Smooth muscle cell (in vitro differentiated cells): ENCODE results near the gene NDUFAF8. TPM values are rescaled to one million over a fixed set of nuclear protein-coding genes. Genes with fewer than 3 reads are reported as not detected.

Experiments
- DNase-seq: peaks from one replicate; lab custom pipeline; 2025; ENCODE audit not compliant: unreplicated experiment; lab: John Stamatoyannopoulos, UW
- H2AFZ ChIP-seq: fragments of 200-600 bp; sonication (generic); 2 replicates; pipeline ENCODE4 v1.6.0; 2016; ENCODE audit warnings: antibody characterized with exemption, low read depth, mild to moderate bottlenecking
- H3F3A ChIP-seq: fragments of 200-600 bp; sonication (generic); 2 replicates; pipeline ENCODE4 v1.6.0; 2017; ENCODE audit warnings: antibody characterized with exemption, low read depth
- H3K27ac ChIP-seq: fragments of 200-600 bp; sonication (generic); 2 replicates; pipeline ENCODE4 v1.5.1; 2016; ENCODE audit warnings: low read depth, mild to moderate bottlenecking
- H3K27me3 ChIP-seq: fragments of 200-600 bp; sonication (generic); 2 replicates; pipeline ENCODE4 v1.6.1; 2016; ENCODE audit warnings: low read depth, mild to moderate bottlenecking
- H3K36me3 ChIP-seq: fragments of 200-600 bp; sonication (generic); 2 replicates; pipeline ENCODE4 v1.5.1; 2016; ENCODE audit warnings: low read depth
- H3K4me1 ChIP-seq: fragments of 200-600 bp; sonication (generic); 2 replicates; pipeline ENCODE4 v1.5.1; 2016; ENCODE audit warnings: low read depth
- H3K4me2 ChIP-seq: fragments of 200-600 bp; sonication (generic); 2 replicates; pipeline ENCODE4 v1.6.0; 2016; ENCODE audit warnings: mild to moderate bottlenecking
- H3K4me3 ChIP-seq: fragments of 200-600 bp; sonication (generic); 2 replicates; pipeline ENCODE4 v1.5.1; 2016; ENCODE audit warnings: mild to moderate bottlenecking
- H3K79me2 ChIP-seq: fragments of 200-600 bp; sonication (generic); 2 replicates; pipeline ENCODE4 v1.6.0; 2016; ENCODE audit warnings: low read depth, mild to moderate bottlenecking
- H3K9ac ChIP-seq: fragments of 200-600 bp; sonication (generic); 2 replicates; pipeline ENCODE4 v1.6.0; 2016; ENCODE audit warnings: low read depth
- H3K9me3 ChIP-seq: fragments of 200-600 bp; sonication (generic); replicated peaks from 2 replicates; pipeline ENCODE4 v1.5.1; 2016; ENCODE audit warnings: low read depth
- H4K20me1 ChIP-seq: fragments of 200-600 bp; sonication (generic); 2 replicates; pipeline ENCODE4 v1.6.0; 2016; ENCODE audit warnings: low read depth
- WGBS: methylation state at CpG from one replicate; pipeline ENCODE4 v1.1.7; 2016; ENCODE audit warnings: low lambda C conversion rate; 5-methylcytosine and 5-hydroxymethylcytosine counted together
- polyA plus RNA-seq: library from polyadenylated mRNA; unstranded; fragments of >200 nt; fragmentation: Nextera tagmentation; extraction: Ambion mirVana; gene quantifications from 2 replicates; pipeline ENCODE4 v1.2.1, GENCODE V29; 2016
- total RNA-seq: library from RNA; depleted of rRNA; stranded (reverse); fragments of >200 nt; gene quantifications from 2 replicates; pipeline ENCODE4 v1.2.3, GENCODE V29; 2014
- TF ChIP-seq, protein P1 (sequence below): fragments of 200-600 bp; sonication (generic); IDR thresholded peaks from 2 replicates; pipeline ENCODE4 v1.5.1; 2017; ENCODE audit warnings: borderline replicate concordance, mild to moderate bottlenecking, antibody characterized with exemption; ENCODE audit not compliant: insufficient read depth, poor library complexity, severe bottlenecking

Gene NDUFAF8
- total and polyA plus RNA-seq, 2 experiments from 2014 or later = 60.6 to 111 TPM

DNA sequence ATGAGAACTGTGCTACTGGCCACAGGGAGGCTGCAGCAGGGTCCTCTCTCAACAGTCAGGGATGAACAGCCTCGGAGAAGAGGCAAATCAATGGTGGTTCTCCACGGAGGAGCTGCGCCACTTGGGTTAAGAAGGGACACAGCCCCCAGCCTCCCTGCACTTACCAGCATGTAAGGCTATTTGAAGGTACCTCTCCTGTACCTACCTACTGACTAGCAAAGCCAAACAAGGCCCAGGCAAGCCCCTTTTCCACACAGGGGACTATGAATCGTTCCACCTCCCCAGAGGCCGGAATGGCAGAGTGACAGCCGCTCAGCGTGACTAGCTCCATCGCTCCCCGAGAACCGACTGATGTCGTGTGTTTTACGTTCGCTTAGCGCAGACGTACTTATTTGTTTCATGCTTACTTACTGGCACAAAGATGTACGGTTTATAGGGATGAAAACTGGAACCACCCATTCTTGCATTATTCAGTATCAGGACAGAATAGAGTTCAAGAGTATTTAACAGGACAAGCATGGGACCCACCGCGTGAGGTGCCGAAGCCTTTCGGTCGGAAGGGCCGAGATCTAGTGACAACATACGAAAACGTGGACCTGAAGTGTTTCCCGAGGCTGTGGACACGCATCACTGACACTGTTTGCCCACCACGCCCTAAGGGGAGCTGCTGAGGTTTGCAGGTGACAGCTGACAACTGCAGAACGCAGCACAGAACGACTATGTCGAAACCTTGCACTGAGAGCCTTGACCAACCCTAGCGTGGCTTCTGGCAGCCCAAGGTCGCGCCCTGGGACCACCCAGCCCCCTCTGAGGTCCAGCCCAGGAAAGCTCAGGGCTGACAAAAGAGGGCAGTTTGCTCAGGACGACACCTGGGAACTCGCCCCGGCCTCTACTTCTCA lies 1.3 kb upstream of the NDUFAF8 start:
- WGBS = 68% methylated on average over 36 of the region's 36 CpGs
- H3K4me3 ChIP-seq = peak overlapping the region; percentile 83
- DNase-seq = no peak
- H3K4me2 ChIP-seq = peak overlapping the region; percentile 99
- no peak overlapping the region for H3K27ac ChIP-seq
- no peaks in the 10 kb centered on the region for H3K9me3 ChIP-seq
- peaks cover 7% of the 10 kb centered on the region for H3K4me1 ChIP-seq
- TF ChIP-seq, protein P1, sequence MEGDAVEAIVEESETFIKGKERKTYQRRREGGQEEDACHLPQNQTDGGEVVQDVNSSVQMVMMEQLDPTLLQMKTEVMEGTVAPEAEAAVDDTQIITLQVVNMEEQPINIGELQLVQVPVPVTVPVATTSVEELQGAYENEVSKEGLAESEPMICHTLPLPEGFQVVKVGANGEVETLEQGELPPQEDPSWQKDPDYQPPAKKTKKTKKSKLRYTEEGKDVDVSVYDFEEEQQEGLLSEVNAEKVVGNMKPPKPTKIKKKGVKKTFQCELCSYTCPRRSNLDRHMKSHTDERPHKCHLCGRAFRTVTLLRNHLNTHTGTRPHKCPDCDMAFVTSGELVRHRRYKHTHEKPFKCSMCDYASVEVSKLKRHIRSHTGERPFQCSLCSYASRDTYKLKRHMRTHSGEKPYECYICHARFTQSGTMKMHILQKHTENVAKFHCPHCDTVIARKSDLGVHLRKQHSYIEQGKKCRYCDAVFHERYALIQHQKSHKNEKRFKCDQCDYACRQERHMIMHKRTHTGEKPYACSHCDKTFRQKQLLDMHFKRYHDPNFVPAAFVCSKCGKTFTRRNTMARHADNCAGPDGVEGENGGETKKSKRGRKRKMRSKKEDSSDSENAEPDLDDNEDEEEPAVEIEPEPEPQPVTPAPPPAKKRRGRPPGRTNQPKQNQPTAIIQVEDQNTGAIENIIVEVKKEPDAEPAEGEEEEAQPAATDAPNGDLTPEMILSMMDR = no peak
- no peaks in the 10 kb centered on the region for H3K36me3 ChIP-seq
- H4K20me1 ChIP-seq = peaks cover 55% of the 10 kb centered on the region
- peaks cover 36% of the 10 kb centered on the region for H3K79me2 ChIP-seq
- H2AFZ ChIP-seq = no peak overlapping the region
- peak overlapping the region; percentile 90 for H3K9ac ChIP-seq
- H3K27me3 ChIP-seq = no peaks in the 10 kb centered on the region
- peaks cover 2% of the 10 kb centered on the region for H3F3A ChIP-seq

DNA sequence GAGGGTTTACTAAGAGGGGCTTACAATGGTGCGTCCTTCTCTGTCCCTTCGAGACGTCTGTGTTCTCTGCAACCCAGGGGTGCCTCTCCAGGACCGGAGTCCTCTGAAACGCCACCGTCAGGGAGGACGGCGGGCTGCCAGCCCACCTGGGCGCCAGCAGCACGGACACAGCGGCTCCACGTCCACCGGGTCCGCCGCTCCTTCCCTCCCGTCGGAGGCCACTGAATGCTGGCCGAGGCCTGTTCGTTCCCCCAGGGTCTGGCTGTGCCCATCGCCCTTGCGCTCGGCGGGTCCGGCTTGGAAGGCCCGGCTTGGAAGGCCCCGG lies 666 bp upstream of the NDUFAF8 start:
- Histone ChIP-seq H3K27me3 (no peaks in the 10 kb centered on the region), H3F3A (peaks cover 6% of the 10 kb centered on the region), H3K27ac (no peak overlapping the region), H3K79me2 (peaks cover 36% of the 10 kb centered on the region), H3K4me1 (peaks cover 7% of the 10 kb centered on the region), H3K9me3 (no peaks in the 10 kb centered on the region), H2AFZ (peak overlapping the region; percentile 53), H3K4me3 (peak overlapping the region; percentile 83), H3K36me3 (no peaks in the 10 kb centered on the region), H3K4me2 (peak overlapping the region; percentile 99), H3K9ac (peak overlapping the region; percentile 90), H4K20me1 (peaks cover 50% of the 10 kb centered on the region)
- 1% methylated on average over 25 of the region's 26 CpGs for WGBS
- TF ChIP-seq, protein P1 = no peak
- DNase-seq = no peak

DNA sequence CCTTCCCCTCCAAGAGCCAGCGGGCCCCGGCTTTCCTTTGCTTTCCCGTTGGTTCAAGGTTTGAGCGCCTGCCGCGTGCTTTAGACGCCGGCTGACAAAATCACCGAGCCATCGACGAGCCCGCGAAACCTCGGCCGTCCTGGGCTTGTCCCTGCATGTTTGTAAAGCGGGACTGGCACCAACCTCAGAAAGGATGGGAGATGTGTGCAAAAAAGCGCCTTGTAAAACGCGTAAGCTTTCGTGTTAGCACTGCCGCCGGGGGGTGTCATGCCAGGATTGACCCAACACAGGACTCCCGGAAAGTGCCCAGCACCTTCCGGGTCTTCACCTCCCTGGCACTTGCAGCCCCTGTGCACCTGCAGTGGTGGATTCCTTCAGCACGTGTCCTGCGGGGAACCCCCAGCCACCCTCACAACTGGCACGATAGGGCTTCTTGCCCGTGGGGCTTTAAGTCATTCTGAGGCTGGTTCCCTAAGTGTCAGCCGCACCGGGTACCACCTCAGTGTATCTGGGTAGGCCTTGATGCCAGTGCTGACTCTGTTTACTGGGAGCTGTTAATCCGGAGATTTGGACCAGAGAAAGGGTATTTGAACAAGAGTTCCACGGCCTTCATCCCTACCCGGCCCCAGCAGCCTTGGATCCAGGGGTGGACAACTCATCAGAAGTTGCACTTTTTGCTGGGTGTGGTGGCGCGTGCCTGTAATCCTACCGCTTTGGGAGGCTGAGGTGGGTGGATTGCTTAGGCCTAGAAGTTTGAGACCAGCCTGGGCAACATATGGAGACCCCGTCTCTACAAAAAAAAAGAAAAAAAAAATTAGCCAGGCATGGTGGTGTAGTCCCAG lies 817 bp downstream of the NDUFAF8 start:
- Histone ChIP-seq H2AFZ (no peak overlapping the region), H3F3A (peaks cover 6% of the 10 kb centered on the region), H4K20me1 (peaks cover 36% of the 10 kb centered on the region), H3K4me3 (peak overlapping the region; percentile 83), H3K4me2 (peak overlapping the region; percentile 93), H3K4me1 (peaks cover 7% of the 10 kb centered on the region), H3K27me3 (no peaks in the 10 kb centered on the region), H3K9me3 (no peaks in the 10 kb centered on the region), H3K9ac (peak overlapping the region; percentile 86), H3K36me3 (no peaks in the 10 kb centered on the region), H3K79me2 (peaks cover 36% of the 10 kb centered on the region), H3K27ac (peak overlapping the region; percentile 39)
- DNase-seq = no peak
- TF ChIP-seq, protein P1 = no peak
- WGBS = 25% methylated on average over 36 of the region's 37 CpGs
